Measurements from ENCODE around the gene TTC13. TPM values are rescaled to one million over a fixed set of nuclear protein-coding genes. Genes with fewer than 3 reads are reported as not detected.

The TTC13 gene
- total and polyA plus RNA-seq, 2 donors = 18.7 to 32.9 TPM

DNA sequence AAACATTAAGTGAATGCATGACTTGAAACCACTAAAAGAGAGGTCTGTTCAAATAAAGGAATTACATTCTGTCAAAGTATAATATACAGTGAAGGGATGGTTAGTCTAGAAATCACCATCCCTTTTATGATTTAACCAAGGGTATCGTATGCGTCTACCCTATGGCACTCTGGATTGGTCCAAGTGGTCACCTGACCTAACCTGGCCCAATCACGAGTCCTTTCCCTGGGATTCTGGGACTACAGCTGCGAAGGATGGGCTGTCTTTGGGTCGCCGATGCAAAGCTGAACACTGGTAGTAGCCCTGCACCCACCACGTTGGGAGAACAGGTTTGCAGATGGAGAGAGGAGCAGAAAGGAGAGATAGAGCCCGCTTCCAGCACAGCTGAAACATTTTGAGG is 79.9 kb downstream of the TTC13 start:
- WGBS = 88% methylated on average over 8 of the region's 8 CpGs
- no peak overlapping the region for H3K4me3 ChIP-seq (ENCODE audit: low read length in 2 of 2)
- no peak for DNase-seq (ENCODE audit: low read depth in 6 of 9, low spot score in 9 of 9)
- H3K27ac ChIP-seq (ENCODE audit: low read depth in 1 of 2, low read length in 1 of 2) = no peak overlapping the region
- peaks cover 0 to 3% of the 10 kb centered on the region in 2 donors for H3K27me3 ChIP-seq (ENCODE audit: control insufficient read depth in 2 of 2, insufficient read depth in 1 of 2, low read length in 1 of 2)
- H3K4me1 ChIP-seq (ENCODE audit: control insufficient read depth in 2 of 2, insufficient read depth in 2 of 2, low read length in 2 of 2) = no peaks in the 10 kb centered on the region
- H3K36me3 ChIP-seq (ENCODE audit: control insufficient read depth in 2 of 2, insufficient read depth in 2 of 2, low read length in 1 of 2) = no peaks in the 10 kb centered on the region
- no peaks in the 10 kb centered on the region for H3K9me3 ChIP-seq (ENCODE audit: control insufficient read depth in 2 of 2, insufficient read depth in 1 of 2, low read length in 1 of 2)

DNA sequence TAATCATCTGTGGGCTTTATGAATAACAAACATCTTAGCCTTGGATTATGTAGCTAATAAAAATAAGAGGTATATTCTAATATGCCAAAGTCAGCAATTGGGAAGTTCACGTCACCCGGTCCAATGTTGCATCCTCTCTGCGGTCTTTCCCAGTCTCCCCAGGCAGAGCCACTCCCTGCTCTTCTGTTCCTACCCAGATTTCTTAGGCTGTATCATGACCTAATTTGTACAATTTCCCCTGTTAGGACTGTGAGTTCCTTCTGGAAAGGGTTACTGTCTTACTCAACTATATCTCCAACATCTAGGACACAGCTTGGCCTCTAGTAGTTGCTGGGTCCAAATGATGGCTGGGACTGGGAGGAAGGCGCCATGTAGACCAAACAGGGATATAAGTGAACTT is 80.5 kb downstream of the TTC13 start:
- H3K4me3 ChIP-seq (ENCODE audit: low read length in 2 of 2) = no peak overlapping the region

DNA sequence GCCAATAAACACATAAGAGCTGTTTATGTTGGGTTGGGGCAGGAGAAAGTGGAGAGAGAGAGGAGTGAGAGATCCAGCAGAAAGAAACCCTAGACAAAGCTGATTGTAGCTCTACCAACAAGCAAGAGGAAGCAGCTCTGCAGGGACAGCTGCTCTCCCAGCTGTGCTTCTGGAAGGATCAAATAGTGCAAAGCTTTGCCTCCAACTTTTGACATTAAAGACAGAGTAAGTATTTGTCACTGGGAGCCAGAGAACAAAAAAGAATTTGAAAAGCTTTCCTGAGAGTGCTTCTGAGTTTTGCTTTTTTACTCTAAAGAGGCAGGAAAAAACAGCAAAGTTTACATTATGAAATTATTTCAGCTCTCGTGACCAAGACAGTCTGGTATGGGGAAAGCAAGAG is 81.9 kb downstream of the TTC13 start:
- Histone ChIP-seq H3K27ac (ENCODE audit: low read depth in 1 of 2, low read length in 1 of 2) (no peak overlapping the region), H3K36me3 (ENCODE audit: control insufficient read depth in 2 of 2, insufficient read depth in 2 of 2, low read length in 1 of 2) (no peaks in the 10 kb centered on the region), H3K27me3 (ENCODE audit: control insufficient read depth in 2 of 2, insufficient read depth in 1 of 2, low read length in 1 of 2) (peaks cover 0 to 3% of the 10 kb centered on the region in 2 donors), H3K9me3 (ENCODE audit: control insufficient read depth in 2 of 2, insufficient read depth in 1 of 2, low read length in 1 of 2) (no peaks in the 10 kb centered on the region), H3K4me1 (ENCODE audit: control insufficient read depth in 2 of 2, insufficient read depth in 2 of 2, low read length in 2 of 2) (no peaks in the 10 kb centered on the region), H3K4me3 (ENCODE audit: low read length in 2 of 2) (no peak overlapping the region)
- WGBS = 80% methylated on average over 1 of the region's 1 CpG
- peak in 1 of 9 donors; percentile 10 for DNase-seq (ENCODE audit: low read depth in 6 of 9, low spot score in 9 of 9)

More for the DNA sequence above, 80.5 kb downstream of the TTC13 start:
- Histone ChIP-seq H3K27me3 (ENCODE audit: control insufficient read depth in 2 of 2, insufficient read depth in 1 of 2, low read length in 1 of 2) (peaks cover 0 to 3% of the 10 kb centered on the region in 2 donors), H3K36me3 (ENCODE audit: control insufficient read depth in 2 of 2, insufficient read depth in 2 of 2, low read length in 1 of 2) (no peaks in the 10 kb centered on the region), H3K27ac (ENCODE audit: low read depth in 1 of 2, low read length in 1 of 2) (no peak overlapping the region), H3K4me1 (ENCODE audit: control insufficient read depth in 2 of 2, insufficient read depth in 2 of 2, low read length in 2 of 2) (no peaks in the 10 kb centered on the region), H3K9me3 (ENCODE audit: control insufficient read depth in 2 of 2, insufficient read depth in 1 of 2, low read length in 1 of 2) (no peaks in the 10 kb centered on the region)
- DNase-seq (ENCODE audit: low read depth in 6 of 9, low spot score in 9 of 9) = no peak
- WGBS = 95% methylated on average over 4 of the region's 4 CpGs

DNA sequence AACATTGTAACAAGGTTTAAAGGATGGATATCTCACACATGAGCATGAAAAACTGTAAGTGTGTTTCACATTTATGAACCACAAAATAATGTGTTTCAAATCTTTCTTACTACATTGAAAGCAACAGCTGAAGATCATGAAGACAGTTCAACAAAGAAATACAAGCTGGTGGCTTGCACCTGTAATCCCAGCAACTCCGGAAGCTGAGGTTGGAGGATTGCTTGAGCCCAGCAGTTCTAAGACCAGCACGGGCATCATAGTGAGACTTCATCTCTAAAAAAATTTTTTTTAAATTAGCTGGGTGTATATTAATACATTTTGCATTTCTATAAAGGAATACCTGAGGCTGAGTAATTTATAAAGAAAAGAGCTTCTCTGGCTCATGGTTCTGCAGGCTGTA is 83.2 kb downstream of the TTC13 start:
- Histone ChIP-seq H3K27ac (ENCODE audit: low read depth in 1 of 2, low read length in 1 of 2) (no peak overlapping the region), H3K36me3 (ENCODE audit: control insufficient read depth in 2 of 2, insufficient read depth in 2 of 2, low read length in 1 of 2) (no peaks in the 10 kb centered on the region), H3K4me1 (ENCODE audit: control insufficient read depth in 2 of 2, insufficient read depth in 2 of 2, low read length in 2 of 2) (no peaks in the 10 kb centered on the region), H3K9me3 (ENCODE audit: control insufficient read depth in 2 of 2, insufficient read depth in 1 of 2, low read length in 1 of 2) (no peaks in the 10 kb centered on the region), H3K27me3 (ENCODE audit: control insufficient read depth in 2 of 2, insufficient read depth in 1 of 2, low read length in 1 of 2) (peaks cover 0 to 4% of the 10 kb centered on the region in 2 donors), H3K4me3 (ENCODE audit: low read length in 2 of 2) (no peak overlapping the region)
- 92% methylated on average over 2 of the region's 2 CpGs for WGBS
- no peak for DNase-seq (ENCODE audit: low read depth in 6 of 9, low spot score in 9 of 9)

DNA sequence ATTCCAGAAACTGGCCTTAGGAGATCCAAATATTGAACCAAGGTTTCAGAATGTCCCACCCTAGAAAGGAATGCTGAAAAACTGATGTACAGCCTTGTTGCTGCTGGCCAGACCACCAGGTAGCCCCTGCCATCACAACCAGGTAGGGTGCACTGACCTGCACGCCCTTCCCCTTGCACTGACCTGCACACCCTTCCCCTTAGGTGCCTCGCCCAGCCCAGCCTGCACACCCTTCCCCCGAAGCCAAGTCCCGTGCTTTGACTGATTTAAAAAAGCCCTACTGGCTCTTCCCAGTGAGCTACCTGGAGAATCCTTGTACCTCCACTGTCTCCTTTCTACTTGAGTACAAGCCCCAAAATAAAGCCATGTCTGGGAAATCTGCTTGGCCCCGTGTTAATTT is 84.0 kb downstream of the TTC13 start:
- WGBS = 91% methylated on average over 5 of the region's 5 CpGs
- H3K4me3 ChIP-seq (ENCODE audit: low read length in 2 of 2) = no peak overlapping the region
- H3K4me1 ChIP-seq (ENCODE audit: control insufficient read depth in 2 of 2, insufficient read depth in 2 of 2, low read length in 2 of 2) = no peaks in the 10 kb centered on the region
- H3K27ac ChIP-seq (ENCODE audit: low read depth in 1 of 2, low read length in 1 of 2) = no peak overlapping the region
- H3K9me3 ChIP-seq (ENCODE audit: control insufficient read depth in 2 of 2, insufficient read depth in 1 of 2, low read length in 1 of 2) = no peaks in the 10 kb centered on the region
- DNase-seq (ENCODE audit: low read depth in 6 of 9, low spot score in 9 of 9) = no peak
- H3K36me3 ChIP-seq (ENCODE audit: control insufficient read depth in 2 of 2, insufficient read depth in 2 of 2, low read length in 1 of 2) = no peaks in the 10 kb centered on the region
- H3K27me3 ChIP-seq (ENCODE audit: control insufficient read depth in 2 of 2, insufficient read depth in 1 of 2, low read length in 1 of 2) = peaks cover 0 to 5% of the 10 kb centered on the region in 2 donors

DNA sequence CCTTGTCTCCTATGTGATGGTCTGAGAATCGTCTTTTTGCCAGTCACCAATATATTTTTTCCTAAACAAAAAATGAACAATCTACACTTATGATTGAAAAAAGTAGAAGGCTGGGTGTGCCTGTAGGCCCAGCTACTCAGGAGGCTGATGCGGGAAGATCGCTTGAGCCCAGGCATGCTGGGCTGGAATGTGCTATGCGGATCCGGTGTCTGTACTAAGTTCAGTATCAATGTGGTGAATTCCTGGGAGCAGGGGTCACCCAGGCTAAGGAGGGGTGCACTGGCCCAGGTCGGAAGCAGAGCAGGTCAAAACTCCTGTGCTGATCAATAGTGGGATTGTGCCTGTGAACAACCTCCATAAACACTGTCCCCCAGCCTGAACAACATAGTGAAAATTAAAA is 84.6 kb downstream of the TTC13 start:
- H3K4me3 ChIP-seq (ENCODE audit: low read length in 2 of 2) = no peak overlapping the region
- H3K27ac ChIP-seq (ENCODE audit: low read depth in 1 of 2, low read length in 1 of 2) = no peak overlapping the region
- no peaks in the 10 kb centered on the region for H3K4me1 ChIP-seq (ENCODE audit: control insufficient read depth in 2 of 2, insufficient read depth in 2 of 2, low read length in 2 of 2)
- H3K27me3 ChIP-seq (ENCODE audit: control insufficient read depth in 2 of 2, insufficient read depth in 1 of 2, low read length in 1 of 2) = peaks cover 0 to 5% of the 10 kb centered on the region in 2 donors
- no peaks in the 10 kb centered on the region for H3K36me3 ChIP-seq (ENCODE audit: control insufficient read depth in 2 of 2, insufficient read depth in 2 of 2, low read length in 1 of 2)
- 95% methylated on average over 6 of the region's 6 CpGs for WGBS
- no peaks in the 10 kb centered on the region for H3K9me3 ChIP-seq (ENCODE audit: control insufficient read depth in 2 of 2, insufficient read depth in 1 of 2, low read length in 1 of 2)
- no peak for DNase-seq (ENCODE audit: low read depth in 6 of 9, low spot score in 9 of 9)

DNA sequence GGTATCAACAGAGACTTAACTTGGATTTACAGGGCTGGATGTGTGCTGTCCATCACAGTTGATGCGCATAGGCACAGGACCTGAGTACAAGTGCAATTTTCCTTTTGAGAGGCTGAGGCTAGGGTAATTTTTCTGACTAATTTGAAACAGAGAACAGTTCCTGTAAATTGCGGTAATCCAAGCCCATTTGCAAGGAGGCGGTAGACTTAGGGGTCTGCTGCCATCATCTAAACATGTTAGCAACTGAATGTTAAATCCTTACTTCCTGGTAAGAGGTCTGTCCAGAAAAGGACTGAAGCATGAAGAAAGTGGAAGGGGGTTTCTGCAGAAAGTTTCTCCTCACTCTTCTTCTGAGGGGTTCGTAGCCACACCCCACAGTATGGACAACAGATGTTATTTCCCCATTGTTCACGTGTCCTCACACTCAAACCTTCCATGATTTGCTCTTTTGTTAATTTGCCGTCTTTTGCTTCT is 86.6 kb downstream of the TTC13 start:
- Histone ChIP-seq H3K27me3 (ENCODE audit: control insufficient read depth in 2 of 2, insufficient read depth in 1 of 2, low read length in 1 of 2) (peaks cover 0 to 5% of the 10 kb centered on the region in 2 donors), H3K27ac (ENCODE audit: low read depth in 1 of 2, low read length in 1 of 2) (no peak overlapping the region), H3K4me3 (ENCODE audit: low read length in 2 of 2) (no peak overlapping the region), H3K36me3 (ENCODE audit: control insufficient read depth in 2 of 2, insufficient read depth in 2 of 2, low read length in 1 of 2) (no peaks in the 10 kb centered on the region), H3K4me1 (ENCODE audit: control insufficient read depth in 2 of 2, insufficient read depth in 2 of 2, low read length in 2 of 2) (no peaks in the 10 kb centered on the region), H3K9me3 (ENCODE audit: control insufficient read depth in 2 of 2, insufficient read depth in 1 of 2, low read length in 1 of 2) (no peaks in the 10 kb centered on the region)
- DNase-seq (ENCODE audit: low read depth in 6 of 9, low spot score in 9 of 9) = no peak
- 94% methylated on average over 6 of the region's 6 CpGs for WGBS

DNA sequence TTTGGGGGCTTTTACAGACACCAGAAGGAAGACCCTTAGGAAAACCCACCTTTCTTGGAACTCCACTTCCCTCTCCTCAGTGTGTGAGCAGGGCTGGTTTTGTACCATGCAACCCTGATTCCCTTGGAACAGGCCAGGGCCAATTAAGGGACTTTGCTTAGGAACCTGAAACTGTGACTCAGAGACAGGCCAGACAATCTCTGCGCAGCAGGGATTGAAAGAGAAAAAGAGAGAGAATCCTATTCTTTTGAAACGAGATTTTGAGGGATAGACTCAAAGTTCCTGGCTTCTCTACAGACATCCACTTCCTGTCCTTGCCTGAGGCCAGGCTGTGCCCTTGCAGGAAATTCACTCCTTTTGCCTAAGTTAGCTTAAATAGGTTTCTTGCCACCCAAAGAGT is 87.2 kb downstream of the TTC13 start:
- WGBS = 68% methylated on average over 2 of the region's 2 CpGs
- no peak overlapping the region for H3K27ac ChIP-seq (ENCODE audit: low read depth in 1 of 2, low read length in 1 of 2)
- H3K36me3 ChIP-seq (ENCODE audit: control insufficient read depth in 2 of 2, insufficient read depth in 2 of 2, low read length in 1 of 2) = no peaks in the 10 kb centered on the region
- peaks cover 0 to 5% of the 10 kb centered on the region in 2 donors for H3K27me3 ChIP-seq (ENCODE audit: control insufficient read depth in 2 of 2, insufficient read depth in 1 of 2, low read length in 1 of 2)
- H3K4me1 ChIP-seq (ENCODE audit: control insufficient read depth in 2 of 2, insufficient read depth in 2 of 2, low read length in 2 of 2) = no peaks in the 10 kb centered on the region
- no peaks in the 10 kb centered on the region for H3K9me3 ChIP-seq (ENCODE audit: control insufficient read depth in 2 of 2, insufficient read depth in 1 of 2, low read length in 1 of 2)
- no peak overlapping the region for H3K4me3 ChIP-seq (ENCODE audit: low read length in 2 of 2)
- no peak for DNase-seq (ENCODE audit: low read depth in 6 of 9, low spot score in 9 of 9)

DNA sequence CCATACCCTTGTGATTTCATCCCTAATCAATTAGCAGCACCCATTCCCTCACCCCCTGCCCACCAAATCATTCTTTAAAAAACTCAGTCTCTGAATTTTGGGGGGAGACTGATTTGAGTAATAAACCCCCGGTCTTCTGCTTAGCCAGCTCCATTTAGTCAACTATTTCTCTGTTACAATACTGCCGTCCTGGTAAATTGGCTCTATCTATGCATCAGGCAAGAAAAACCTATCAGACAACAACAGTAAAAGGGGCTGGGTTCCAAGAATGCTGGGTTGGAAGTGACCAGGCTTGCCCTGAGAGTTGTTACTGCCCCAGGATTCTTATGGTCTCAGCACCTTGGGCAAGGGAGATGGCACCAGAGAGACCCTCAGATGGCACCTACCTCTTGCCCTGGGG is 94.0 kb downstream of the TTC13 start:
- WGBS = 90% methylated on average over 2 of the region's 2 CpGs
- no peak for DNase-seq (ENCODE audit: low read depth in 6 of 9, low spot score in 9 of 9)
- H3K4me1 ChIP-seq (ENCODE audit: control insufficient read depth in 2 of 2, insufficient read depth in 2 of 2, low read length in 2 of 2) = no peaks in the 10 kb centered on the region
- no peaks in the 10 kb centered on the region for H3K9me3 ChIP-seq (ENCODE audit: control insufficient read depth in 2 of 2, insufficient read depth in 1 of 2, low read length in 1 of 2)
- no peak overlapping the region for H3K27ac ChIP-seq (ENCODE audit: low read depth in 1 of 2, low read length in 1 of 2)
- H3K27me3 ChIP-seq (ENCODE audit: control insufficient read depth in 2 of 2, insufficient read depth in 1 of 2, low read length in 1 of 2) = peaks cover 0 to 28% of the 10 kb centered on the region in 2 donors
- no peaks in the 10 kb centered on the region for H3K36me3 ChIP-seq (ENCODE audit: control insufficient read depth in 2 of 2, insufficient read depth in 2 of 2, low read length in 1 of 2)
- no peak overlapping the region for H3K4me3 ChIP-seq (ENCODE audit: low read length in 2 of 2)

DNA sequence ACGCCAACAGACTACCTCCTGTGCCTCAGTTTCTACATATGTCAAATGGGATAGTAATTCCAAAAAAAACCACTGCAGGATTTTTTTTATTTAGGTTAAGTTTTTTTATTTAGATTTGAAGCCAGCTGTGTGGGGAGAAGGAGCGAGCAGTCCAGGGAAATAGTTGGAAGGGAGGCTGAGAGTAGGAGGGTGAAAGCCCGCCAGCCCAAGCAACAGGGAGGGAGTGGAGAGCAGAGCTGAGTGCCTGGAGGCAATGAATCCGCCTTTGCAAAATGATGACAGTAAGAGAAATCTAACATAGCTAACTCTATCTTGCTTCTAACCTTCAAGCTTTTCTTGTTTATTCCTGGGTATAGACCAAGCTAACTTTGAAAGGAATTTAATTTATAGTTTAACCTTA is 94.7 kb downstream of the TTC13 start:
- Histone ChIP-seq H3K4me3 (ENCODE audit: low read length in 2 of 2) (no peak overlapping the region), H3K36me3 (ENCODE audit: control insufficient read depth in 2 of 2, insufficient read depth in 2 of 2, low read length in 1 of 2) (no peaks in the 10 kb centered on the region), H3K27ac (ENCODE audit: low read depth in 1 of 2, low read length in 1 of 2) (no peak overlapping the region), H3K9me3 (ENCODE audit: control insufficient read depth in 2 of 2, insufficient read depth in 1 of 2, low read length in 1 of 2) (no peaks in the 10 kb centered on the region), H3K27me3 (ENCODE audit: control insufficient read depth in 2 of 2, insufficient read depth in 1 of 2, low read length in 1 of 2) (peaks cover 0 to 35% of the 10 kb centered on the region in 2 donors), H3K4me1 (ENCODE audit: control insufficient read depth in 2 of 2, insufficient read depth in 2 of 2, low read length in 2 of 2) (no peaks in the 10 kb centered on the region)
- 96% methylated on average over 4 of the region's 4 CpGs for WGBS
- DNase-seq (ENCODE audit: low read depth in 6 of 9, low spot score in 9 of 9) = no peak

Data from thymus (tissue), 11 donors.